HT-29 (cell line): ENCODE data around the gene CLNK. TPM values are rescaled to one million over a fixed set of nuclear protein-coding genes. Genes with fewer than 3 reads are reported as not detected.
"Not testable (repeated sequence)": the region's sequence is repeated elsewhere in the genome, so short reads cannot be mapped to it uniquely, and the experiment has no call there.

ENCODE experiments used
- DNase-seq: peaks from one replicate; pipeline ENCODE4 v3.0.0-alpha.2; 2015; ENCODE audit warnings: low spot score
- total RNA-seq: library from RNA; depleted of rRNA; stranded (reverse); fragments of >200 nt; shearing (Covaris generic); gene quantifications from 2 replicates; pipeline ENCODE4 v1.2.3, GENCODE V29; 2014

Gene CLNK
- total RNA-seq, 1 experiment from 2014 or later, result not detected

DNA sequence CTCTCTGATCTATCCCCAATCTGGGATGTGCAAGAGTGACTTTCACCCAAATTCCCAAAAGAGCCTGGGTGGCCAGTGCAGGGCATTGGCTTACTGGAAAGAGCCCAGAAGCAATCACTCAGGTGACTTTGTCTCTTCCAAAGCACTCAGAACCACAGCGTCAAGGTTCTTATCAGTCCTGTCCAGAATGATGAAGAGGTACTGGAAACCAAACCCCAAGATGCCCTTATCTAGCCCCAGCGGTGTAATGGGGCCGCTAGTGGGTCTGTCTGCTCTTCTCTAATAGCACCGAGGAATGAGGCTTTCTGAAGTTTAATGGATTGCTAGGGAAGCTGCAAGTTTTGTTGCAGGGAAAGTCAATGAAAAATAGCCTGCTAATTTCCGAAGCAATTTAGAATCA lies 21.6 kb downstream of the CLNK start:
- DNase-seq, result no peak

- DNase-seq, result no peak
Observed at GRCh38 chr4:10661047-10661446, 23.5 kb downstream of the CLNK start.

DNA sequence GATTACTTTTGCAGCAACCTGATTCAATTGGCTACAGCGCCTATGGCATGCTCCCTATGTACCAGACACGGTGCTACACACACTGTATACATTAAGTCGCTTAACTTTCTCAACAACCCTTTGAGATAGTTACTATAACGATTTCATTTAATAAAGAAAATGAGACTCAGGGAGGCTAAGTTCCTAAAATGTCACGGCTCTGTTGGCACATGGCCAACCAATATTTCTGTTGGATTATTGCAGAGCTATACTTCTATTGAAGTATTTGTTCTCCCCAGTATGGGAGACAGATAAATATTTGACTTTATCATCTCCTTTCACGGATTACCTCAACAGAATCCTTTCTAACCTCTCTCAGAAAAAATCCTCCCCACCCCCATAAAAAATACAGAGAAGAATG lies 25.3 kb downstream of the CLNK start:
- no peak for DNase-seq

- DNase-seq, result peak; percentile 81
Observed at GRCh38 chr4:10656988-10657387, 27.6 kb downstream of the CLNK start.

DNA sequence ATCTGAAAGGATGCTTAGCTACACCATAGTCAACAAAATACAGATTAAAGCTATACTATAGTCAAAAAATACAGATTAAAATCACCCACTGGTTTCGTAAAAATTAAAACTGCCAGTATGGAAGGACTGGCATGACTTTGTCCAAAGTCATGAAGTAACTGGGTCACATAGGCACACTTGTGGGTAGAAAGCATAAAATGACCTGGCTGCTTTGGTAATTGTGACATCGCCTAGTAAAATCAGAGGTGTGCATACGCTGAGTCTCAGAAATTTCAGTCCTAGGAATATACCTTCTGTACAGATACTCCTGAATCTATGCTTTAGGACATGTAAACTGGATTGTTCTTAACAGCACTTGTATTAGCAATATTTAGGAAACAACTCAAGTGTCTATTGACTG lies 28.1 kb downstream of the CLNK start:
- no peak for DNase-seq

GRCh38 chr4:10655968-10656367 lies 28.6 kb downstream of the CLNK start:
- peak; percentile 45 for DNase-seq

DNA sequence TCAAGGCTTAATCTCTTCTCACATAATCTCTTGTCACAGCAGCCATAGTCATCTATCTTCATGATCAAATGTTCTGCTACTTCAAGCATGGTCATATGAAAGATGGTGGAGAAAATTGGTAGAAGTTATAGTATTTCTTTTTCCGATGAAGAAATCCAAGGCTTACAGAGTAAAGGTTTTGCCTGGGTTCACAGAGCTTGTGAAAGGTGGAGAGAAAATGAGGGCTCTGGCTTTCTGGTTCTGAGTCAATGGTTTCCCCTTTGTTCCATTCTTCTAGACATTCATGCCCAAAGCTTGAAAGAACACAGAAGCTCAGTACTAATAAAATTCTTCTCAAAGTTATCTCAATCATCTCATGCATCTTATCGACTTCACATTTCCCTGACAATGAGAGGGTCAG lies 36.1 kb downstream of the CLNK start:
- DNase-seq, result no peak

DNA sequence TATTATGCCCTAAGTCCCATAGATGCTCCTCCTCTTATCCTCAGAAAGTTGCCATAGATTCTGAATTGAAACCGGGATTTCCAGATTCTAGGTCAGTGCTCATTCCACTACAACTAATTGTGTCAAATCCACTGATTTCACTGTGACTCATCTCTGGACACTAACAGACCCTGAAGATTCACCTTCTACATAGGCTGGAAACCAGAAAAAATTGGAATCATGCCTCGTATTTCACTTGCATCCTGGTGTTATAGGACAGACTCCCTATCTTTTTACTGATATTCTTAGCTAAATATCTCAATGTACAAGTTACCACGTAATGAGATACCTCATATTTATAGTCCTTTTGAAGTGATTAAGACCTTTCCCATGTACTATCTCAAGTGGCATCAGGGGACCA lies 36.7 kb downstream of the CLNK start:
- no peak for DNase-seq

- no peak for DNase-seq
Observed at GRCh38 chr4:10643600-10644425, 40.8 kb downstream of the CLNK start.

- no peak for DNase-seq
Observed at GRCh38 chr4:10640561-10641201, 43.9 kb downstream of the CLNK start.

- DNase-seq, result no peak
Observed at GRCh38 chr4:10639664-10640063, 44.9 kb downstream of the CLNK start.

- no peak for DNase-seq
Observed at GRCh38 chr4:10639100-10639499, 45.5 kb downstream of the CLNK start.

DNA sequence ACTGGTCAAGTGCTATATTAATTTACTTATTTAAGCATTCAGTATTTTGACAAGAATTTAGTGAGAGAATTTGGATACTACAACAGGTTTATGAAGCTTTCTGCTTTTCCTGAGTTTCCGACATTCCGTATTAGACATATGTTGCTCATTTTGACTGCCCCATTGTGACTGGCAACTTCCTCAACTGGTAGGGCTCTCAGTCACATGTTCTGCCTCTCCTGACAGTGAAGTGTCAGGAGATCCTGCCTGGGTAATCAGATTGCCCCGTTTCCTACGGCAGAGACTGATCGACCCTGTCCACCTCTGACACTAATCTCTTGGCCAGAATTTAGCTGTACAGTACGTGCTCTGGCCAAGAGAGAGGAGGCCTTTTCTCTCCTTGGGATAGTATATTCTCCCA lies 49.5 kb downstream of the CLNK start:
- no peak for DNase-seq

DNA sequence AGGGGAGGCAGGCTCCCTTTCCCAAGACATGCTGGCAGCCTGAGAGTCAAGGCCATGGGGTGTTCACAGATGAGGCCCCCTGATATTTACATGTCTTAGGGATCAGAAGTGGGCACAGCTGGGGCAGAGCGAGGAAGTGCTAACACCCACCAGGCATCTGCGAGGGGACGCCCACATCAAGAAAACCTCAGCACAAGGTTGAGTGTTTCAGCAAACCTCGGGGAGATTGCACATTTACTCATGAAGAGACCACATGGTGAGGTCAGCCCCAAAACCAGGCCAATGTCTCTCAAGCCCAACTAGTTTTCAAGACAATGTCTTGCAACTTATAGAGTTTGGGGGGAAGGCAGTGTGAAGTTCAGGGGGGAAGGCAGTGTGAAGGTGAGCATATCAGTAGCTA lies 55.2 kb downstream of the CLNK start:
- DNase-seq, result no peak

DNA sequence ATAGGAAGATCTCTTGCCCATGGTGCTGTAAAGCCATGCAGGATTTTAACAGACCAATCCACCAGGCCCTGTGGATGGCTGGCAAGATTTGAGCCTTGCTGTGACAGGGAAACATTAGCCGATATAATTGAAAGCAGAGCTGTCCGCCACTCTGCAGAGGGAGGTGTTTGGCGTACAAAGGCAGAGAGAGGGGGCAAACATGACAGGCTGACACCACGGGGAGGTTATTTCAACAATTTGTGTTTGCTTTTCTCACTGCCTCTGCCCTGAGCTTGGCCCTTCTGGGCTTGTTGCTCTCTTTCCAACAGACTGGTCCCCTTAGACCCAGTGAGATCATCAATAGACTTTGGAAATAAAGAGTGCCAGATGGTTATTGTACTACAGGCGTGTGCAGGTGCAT lies 59.4 kb downstream of the CLNK start:
- DNase-seq, result no peak

- no peak for DNase-seq
Observed at GRCh38 chr4:10623862-10624261, 60.7 kb downstream of the CLNK start.

- no peak for DNase-seq
Observed at GRCh38 chr4:10623241-10623640, 61.3 kb downstream of the CLNK start.

DNA sequence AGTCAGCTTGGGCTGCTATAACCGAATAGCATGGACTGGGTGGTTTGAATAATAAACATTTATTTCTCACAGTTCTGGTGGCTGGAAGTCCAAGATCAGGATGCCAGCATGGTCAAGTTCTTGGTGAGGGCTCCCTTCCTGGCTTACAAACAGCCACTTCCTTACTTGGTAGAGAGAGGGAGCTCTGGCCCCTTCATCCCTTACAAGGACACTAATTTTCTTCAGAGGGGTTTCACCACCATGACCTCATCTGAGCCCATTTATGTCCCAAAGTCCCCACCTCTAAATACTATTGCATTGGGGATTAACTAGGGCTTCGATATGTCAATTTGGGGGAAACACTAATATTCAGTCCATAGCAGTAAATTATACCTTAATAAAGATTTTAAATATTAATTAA lies 61.8 kb downstream of the CLNK start:
- peak; percentile 14 for DNase-seq

GRCh38 chr4:10620935-10621488 lies 63.6 kb downstream of the CLNK start:
- no peak for DNase-seq

DNA sequence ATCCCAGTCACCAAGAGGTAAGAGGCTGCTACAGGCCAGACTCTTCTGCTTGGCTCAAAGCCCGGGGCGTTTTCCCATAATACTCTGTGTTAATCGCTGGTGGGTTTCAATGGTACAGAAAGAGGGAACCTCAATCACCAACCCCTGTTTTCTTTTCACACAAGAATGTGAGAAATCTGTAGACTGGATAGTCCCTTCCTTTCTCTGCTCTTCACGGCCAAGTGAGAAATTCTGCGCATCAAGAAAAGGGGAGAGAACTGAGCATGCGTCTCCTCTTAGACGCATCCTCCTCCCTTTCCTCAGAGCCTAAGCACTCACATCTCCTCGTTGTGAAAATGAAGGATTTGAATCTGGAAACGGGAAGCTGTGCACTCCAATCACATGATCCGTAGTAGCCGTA lies 64.7 kb downstream of the CLNK start:
- no peak for DNase-seq

DNA sequence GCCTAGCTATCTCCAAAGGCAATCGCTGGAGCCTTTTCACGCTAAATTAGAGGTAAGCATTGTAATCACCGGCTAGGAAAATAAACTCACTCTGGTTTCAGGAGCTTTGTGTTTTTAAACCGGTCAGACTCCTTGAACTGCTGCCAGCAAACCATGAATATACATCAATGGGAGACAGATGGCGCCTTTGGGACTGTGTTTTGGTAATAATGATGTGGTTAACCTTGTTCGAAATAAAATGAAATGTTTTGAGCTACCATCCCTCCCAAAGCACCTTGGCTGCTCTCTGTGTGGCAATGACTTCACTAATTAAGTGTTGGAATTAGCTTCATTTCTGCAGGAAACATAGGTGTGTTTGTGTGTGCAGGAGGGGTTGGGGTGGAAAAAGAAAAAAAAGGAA lies 65.3 kb downstream of the CLNK start:
- DNase-seq, result peak; percentile 43

DNA sequence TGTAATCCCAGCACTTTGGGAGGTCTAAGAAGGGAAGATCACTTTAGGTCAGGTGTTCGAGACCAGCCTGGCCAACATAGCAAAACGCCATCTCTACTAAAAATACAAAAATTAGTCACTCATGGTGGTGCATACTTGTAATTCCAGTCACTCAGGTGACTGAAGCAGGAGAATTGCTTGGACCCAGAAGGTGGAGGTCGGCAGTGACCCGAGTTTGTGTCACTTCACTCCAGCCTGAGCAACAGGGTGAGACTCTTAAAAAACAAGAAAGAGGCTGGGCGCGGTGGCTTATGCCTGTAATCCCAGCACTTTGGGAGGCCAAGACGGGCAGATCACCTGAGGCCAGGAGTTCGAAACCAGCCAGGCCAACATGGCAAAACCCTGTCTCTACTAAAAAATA lies 69.6 kb downstream of the CLNK start:
- not testable (repeated sequence) for DNase-seq

DNA sequence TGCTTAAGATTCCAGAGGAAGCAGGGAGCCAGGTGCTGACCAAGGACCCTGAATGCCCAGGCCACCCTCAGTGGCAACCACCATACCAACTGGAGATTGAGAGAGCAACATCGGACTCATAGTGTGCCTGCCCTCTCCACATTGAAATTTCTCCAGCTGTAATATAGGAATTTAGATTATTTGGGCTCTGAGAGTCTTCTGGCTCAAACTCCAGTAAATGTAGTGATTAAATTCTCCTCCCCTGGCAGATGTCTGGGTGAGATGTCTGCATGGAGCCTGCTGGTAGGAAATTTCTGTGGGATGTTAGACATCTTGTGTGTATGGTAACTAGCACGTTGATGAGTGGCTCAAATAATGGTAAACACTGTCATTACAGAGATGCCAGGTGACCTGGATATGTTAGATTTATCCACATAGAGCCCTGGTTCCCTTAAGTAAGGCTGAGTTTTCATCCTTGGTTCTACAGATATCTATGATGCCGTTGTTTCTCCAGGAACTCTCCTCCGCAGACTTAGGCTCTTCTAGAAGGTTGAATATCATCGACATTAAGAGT lies 70.6 kb downstream of the CLNK start:
- DNase-seq, result no peak
